BLaER1 treated with 17β-estradiol and CSF1 and Interleukin-3, amounts not matched to agents 10 nM and 100 nM (cell line): ENCODE measurements around the gene CIB2.

Source experiments
- H3K27ac ChIP-seq, 11 experiments: shearing (Covaris generic); formaldehyde crosslinking; 2 replicates each; pipeline ENCODE4 v1.8.1; 2022
- H3K27me3 ChIP-seq, 11 experiments: shearing (Covaris generic); formaldehyde crosslinking; 2 replicates each; pipeline ENCODE4 v1.8.1; 2022
- H3K36me3 ChIP-seq, 11 experiments: shearing (Covaris generic); formaldehyde crosslinking; 2 replicates each; pipeline ENCODE4 v1.8.1; 2022
- H3K4me1 ChIP-seq, 10 experiments: shearing (Covaris generic); formaldehyde crosslinking; 2 replicates each; pipeline ENCODE4 v1.8.1; 2022
- H3K4me2 ChIP-seq, 11 experiments: shearing (Covaris generic); formaldehyde crosslinking; 2 replicates each; pipeline ENCODE4 v1.8.1; 2022
- H3K4me3 ChIP-seq, 10 experiments: shearing (Covaris generic); formaldehyde crosslinking; 2 replicates each; pipeline ENCODE4 v1.8.1; 2022
- H3K9ac ChIP-seq, 11 experiments: shearing (Covaris generic); formaldehyde crosslinking; 2 replicates each; pipeline ENCODE4 v1.8.1; 2022
- H3K9me3 ChIP-seq, 11 experiments: shearing (Covaris generic); formaldehyde crosslinking; replicated peaks in 1 of 11; 2 replicates each; pipeline ENCODE4 v1.8.1; 2022
- H4K20me1 ChIP-seq, 11 experiments: shearing (Covaris generic); formaldehyde crosslinking; 2 replicates each; pipeline ENCODE4 v1.8.1; 2022
- Cebpa-rat ChIP-seq, 11 experiments: shearing (Covaris generic); IDR thresholded peaks; 2 replicates each; pipeline ENCODE4 v1.8.1; 2022

CIB2 gene

DNA sequence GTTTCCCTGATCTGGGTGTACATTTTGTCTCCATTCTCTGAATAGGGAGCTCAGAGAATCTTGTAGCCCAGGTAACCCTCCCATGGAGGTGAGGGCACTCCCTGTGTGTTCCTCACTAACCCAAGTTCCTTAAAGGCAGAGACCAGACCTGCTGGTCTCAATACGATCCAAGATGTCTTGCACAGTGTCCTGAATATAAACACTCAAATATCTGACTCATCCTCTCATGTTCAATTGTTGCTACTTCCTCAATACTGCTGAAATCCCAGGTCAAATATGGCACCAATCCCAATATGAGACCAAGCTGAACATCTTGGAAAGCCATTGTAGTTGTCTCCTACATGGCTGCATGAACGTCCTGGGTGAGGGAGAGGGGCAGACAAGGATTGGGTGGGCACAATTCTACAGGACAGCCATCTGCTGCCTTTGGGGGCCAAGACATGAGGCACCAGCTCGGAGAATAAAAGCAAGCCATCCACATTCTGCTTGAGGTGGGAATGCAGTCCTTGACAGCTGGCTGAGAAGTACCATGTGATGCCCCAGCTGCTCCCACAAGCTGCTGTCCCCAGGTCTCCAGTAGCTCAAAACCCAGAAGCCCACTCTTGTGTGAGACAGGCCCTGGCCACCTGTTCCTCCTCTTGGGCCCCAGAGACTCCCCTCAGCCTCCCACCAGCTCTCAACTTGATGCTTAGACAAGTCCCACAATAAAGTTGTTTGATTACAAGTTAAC is 72.0 kb downstream of the CIB2 start:
- Histone ChIP-seq H3K36me3 (no peaks in the 10 kb centered on the region; a peak in 1 of 22 replicates), H3K9ac (peak overlapping the region in 9 of 11 experiments; percentile 18 to 77 (median 66); a peak in 12 of 22 replicates), H3K9me3 (no peaks in the 10 kb centered on the region), H3K27me3 (no peaks in the 10 kb centered on the region), H4K20me1 (peaks cover 0 to 91% (median 0%) of the 10 kb centered on the region in 11 experiments; a peak in 6 of 22 replicates), H3K4me3 (0 out of 20 replicates have a peak overlapping the region, but pooled peaks of 1 of the 10 experiments have one; percentile 24), H3K4me2 (peak overlapping the region; percentile 68 to 98 (median 89)), H3K27ac (peak overlapping the region; percentile 27 to 95 (median 87); a peak in 21 of 22 replicates), H3K4me1 (peaks cover 93 to 100% (median 98%) of the 10 kb centered on the region in 10 experiments)
- TF ChIP-seq Cebpa-rat (IDR thresholded peaks at IDR 0.05) = no peak

DNA sequence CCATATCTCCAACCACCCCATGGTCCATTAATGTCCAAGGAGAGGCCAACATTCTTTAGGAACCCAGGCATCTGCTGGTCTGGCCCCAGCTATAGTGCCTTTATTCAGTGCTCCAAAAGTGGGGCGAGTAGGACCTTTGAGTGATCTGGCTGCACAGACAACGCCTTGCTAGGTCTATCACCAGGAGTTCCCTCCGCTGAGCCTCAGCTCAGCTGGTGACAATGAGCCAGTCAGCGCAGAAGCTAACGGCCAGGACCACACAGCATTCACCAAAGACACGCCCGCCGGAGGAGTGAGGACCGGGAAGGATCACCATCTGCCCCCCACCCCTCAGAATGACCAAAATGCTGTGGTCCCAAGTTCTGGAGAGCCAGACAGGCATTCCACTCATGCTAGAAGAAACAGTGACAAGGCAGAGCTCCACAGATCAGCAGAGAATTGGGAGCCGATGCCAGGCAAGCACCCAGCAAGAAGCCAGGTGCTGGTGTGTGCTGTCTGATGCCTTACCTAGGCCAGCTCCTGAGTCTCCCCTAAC is 72.8 kb downstream of the CIB2 start:
- H3K27ac ChIP-seq = peak overlapping the region; percentile 27 to 95 (median 87); a peak in 21 of 22 replicates

DNA sequence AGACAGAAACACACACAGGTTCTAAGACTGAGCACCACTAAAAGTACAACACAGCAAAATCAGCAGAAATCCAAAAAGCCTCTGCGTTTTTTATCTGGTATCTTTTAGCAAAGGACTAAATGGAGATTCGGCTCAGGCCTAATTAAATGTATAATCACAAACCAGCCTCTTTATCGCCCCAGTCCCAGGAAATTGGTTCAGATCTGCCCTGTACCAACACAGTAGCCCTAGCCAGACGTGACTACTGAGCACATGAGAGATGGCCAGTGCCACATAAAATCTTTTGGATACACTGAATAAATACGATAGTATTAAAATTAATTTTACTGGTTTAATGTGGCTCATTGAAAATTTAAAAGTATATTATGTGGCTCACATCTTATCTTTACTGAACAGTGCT is 73.4 kb downstream of the CIB2 start:
- Histone ChIP-seq H3K27ac (peak overlapping the region; percentile 27 to 95 (median 87); a peak in 21 of 22 replicates), H3K4me3 (no peak overlapping the region), H3K9ac (peak overlapping the region; percentile 34 to 77 (median 68); a peak in 18 of 22 replicates), H3K4me2 (peak overlapping the region; percentile 68 to 98 (median 89)), H3K27me3 (no peaks in the 10 kb centered on the region), H3K4me1 (peaks cover 94 to 100% (median 98%) of the 10 kb centered on the region in 10 experiments), H4K20me1 (peaks cover 0 to 95% (median 0%) of the 10 kb centered on the region in 11 experiments; a peak in 6 of 22 replicates), H3K9me3 (no peaks in the 10 kb centered on the region), H3K36me3 (peaks cover 8 to 13% (median 12%) of the 10 kb centered on the region in 11 experiments; a peak in 19 of 22 replicates)
- no peak for TF ChIP-seq Cebpa-rat (IDR thresholded peaks at IDR 0.05)

More for the DNA sequence above, 72.8 kb downstream of the CIB2 start:
- Histone ChIP-seq H3K9me3 (no peaks in the 10 kb centered on the region), H3K4me3 (0 out of 20 replicates have a peak overlapping the region, but pooled peaks of 1 of the 10 experiments have one; percentile 24), H3K36me3 (peaks cover 3 to 6% (median 6%) of the 10 kb centered on the region in 11 experiments; a peak in 19 of 22 replicates), H3K27me3 (no peaks in the 10 kb centered on the region), H3K4me1 (peaks cover 92 to 100% (median 98%) of the 10 kb centered on the region in 10 experiments), H4K20me1 (peaks cover 0 to 95% (median 0%) of the 10 kb centered on the region in 11 experiments; a peak in 6 of 22 replicates), H3K4me2 (peak overlapping the region; percentile 68 to 98 (median 89)), H3K9ac (peak overlapping the region in 10 of 11 experiments; percentile 5 to 77 (median 64); a peak in 16 of 22 replicates)
- no peak for TF ChIP-seq Cebpa-rat (IDR thresholded peaks at IDR 0.05)

DNA sequence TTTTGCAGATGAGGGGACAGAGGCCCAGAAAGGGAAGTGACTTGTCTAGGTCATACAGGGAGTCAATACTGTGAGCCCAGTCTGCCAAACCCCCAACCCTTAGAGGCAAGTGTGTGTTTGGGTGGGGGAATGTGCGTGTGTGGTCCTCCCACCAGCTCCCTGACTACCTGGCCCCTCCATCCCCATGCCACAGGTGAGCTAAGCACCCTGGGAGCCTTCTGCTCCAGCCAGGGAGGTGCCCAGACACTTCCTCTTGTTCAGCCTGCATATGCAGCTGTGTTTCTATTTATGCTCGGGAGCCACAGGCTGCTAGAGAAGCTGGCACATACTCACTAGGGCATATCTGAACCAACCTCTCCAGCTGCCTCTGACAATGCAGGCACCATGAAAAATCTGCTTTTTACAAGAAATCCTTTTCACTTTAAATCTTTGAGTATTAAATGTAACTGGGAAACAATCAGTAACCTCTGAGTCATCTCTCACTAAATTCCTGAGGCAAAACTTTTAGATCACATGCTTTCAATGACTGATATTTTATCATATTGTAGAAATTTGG is 74.5 kb downstream of the CIB2 start:
- Histone ChIP-seq H4K20me1 (peaks cover 0 to 95% (median 0%) of the 10 kb centered on the region in 11 experiments; a peak in 6 of 22 replicates), H3K9ac (peak overlapping the region in 10 of 11 experiments; percentile 60 to 77 (median 68); a peak in 19 of 22 replicates), H3K9me3 (no peaks in the 10 kb centered on the region), H3K27me3 (no peaks in the 10 kb centered on the region), H3K4me1 (peaks cover 95 to 100% (median 98%) of the 10 kb centered on the region in 10 experiments), H3K27ac (peak overlapping the region; percentile 27 to 95 (median 87); a peak in 21 of 22 replicates), H3K4me3 (peak overlapping the region in 7 of 10 experiments; percentile 0 to 57 (median 33); a peak in 8 of 20 replicates), H3K4me2 (peak overlapping the region; percentile 68 to 98 (median 89)), H3K36me3 (peaks cover 8 to 23% (median 12%) of the 10 kb centered on the region in 11 experiments; a peak in 19 of 22 replicates)
- no peak for TF ChIP-seq Cebpa-rat (IDR thresholded peaks at IDR 0.05)

DNA sequence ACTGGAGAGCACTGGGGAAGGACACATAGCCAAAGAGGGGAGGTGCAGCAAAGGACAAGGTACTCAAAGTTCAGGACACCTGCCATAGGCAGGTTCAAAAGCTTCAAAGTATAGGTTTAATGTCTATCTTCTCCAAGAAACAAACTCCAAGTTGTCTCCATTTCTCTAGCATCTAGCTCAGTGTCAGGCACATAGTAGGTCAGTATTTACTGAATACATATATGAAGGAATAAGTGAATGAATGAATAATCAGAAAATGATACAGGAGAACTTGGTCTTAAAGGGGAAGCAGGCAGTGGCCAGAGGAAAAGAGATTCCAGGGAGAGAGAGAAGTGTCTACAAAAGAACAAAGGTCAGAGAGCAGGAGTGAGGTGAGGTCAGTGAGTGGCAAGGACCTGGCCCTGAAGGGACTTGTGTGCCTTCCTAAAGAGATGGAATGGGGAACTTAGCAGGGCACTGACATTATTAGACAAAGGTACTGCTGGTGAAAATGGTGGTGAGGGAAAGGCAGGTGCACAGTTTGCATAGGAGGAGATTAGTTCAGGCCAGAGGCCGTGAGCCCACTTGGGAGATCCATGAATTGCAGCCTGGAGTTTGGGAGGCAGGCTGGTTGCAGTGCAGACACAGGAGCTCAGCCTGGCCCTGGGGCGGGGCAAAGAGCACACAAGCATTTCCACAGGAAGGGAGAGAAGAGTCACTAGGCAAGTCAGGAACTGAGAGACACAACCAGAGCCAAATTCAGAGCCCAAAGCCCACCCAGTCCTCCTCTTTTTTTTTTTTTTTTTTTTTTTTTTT is 75.1 kb downstream of the CIB2 start:
- Histone ChIP-seq H3K27ac (peak overlapping the region in 10 of 11 experiments; percentile 66 to 95 (median 87); a peak in 20 of 22 replicates), H3K9me3 (no peaks in the 10 kb centered on the region)

DNA sequence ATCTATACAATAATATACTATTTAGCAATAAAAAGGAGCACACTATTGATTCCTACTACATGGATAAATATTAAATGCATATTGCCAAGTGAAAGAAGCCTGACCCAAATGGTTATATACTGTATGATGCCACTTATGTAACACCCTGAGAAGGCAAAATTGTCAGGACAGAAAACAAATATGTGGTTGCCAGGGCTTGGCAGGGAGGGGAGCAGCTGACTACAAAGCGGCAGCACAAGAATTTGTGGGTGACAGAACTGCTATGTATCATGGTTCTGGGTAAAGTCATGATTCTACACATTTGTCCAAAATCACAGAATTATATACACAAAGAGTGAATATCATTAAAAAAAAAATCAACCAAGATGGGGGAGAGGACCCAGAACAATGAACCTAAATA is 76.3 kb downstream of the CIB2 start:
- TF ChIP-seq Cebpa-rat (IDR thresholded peaks at IDR 0.05) = no peak
- Histone ChIP-seq H3K4me1 (peaks cover 98 to 100% (median 100%) of the 10 kb centered on the region in 10 experiments), H3K27ac (peak overlapping the region in 8 of 11 experiments; percentile 81 to 95 (median 88); a peak in 15 of 22 replicates), H3K9me3 (no peaks in the 10 kb centered on the region), H4K20me1 (peaks cover 0 to 96% (median 0%) of the 10 kb centered on the region in 11 experiments; a peak in 6 of 22 replicates), H3K27me3 (no peaks in the 10 kb centered on the region), H3K4me3 (no peak overlapping the region), H3K36me3 (peaks cover 8 to 23% (median 12%) of the 10 kb centered on the region in 11 experiments; a peak in 19 of 22 replicates), H3K4me2 (peak overlapping the region; percentile 68 to 98 (median 89); a peak in 21 of 22 replicates), H3K9ac (peak overlapping the region in 4 of 11 experiments; percentile 68 to 77 (median 72); a peak in 4 of 22 replicates)

More for the DNA sequence above, 75.1 kb downstream of the CIB2 start:
- Histone ChIP-seq H3K4me2 (peak overlapping the region; percentile 68 to 98 (median 89)), H3K4me1 (peaks cover 98 to 100% (median 100%) of the 10 kb centered on the region in 10 experiments), H3K36me3 (peaks cover 8 to 23% (median 12%) of the 10 kb centered on the region in 11 experiments; a peak in 19 of 22 replicates), H3K27me3 (no peaks in the 10 kb centered on the region), H3K4me3 (peak overlapping the region in 8 of 10 experiments; percentile 0 to 57 (median 34); a peak in 9 of 20 replicates), H4K20me1 (peaks cover 0 to 96% (median 0%) of the 10 kb centered on the region in 11 experiments; a peak in 6 of 22 replicates), H3K9ac (peak overlapping the region in 10 of 11 experiments; percentile 30 to 77 (median 68); a peak in 19 of 22 replicates)
- TF ChIP-seq Cebpa-rat (IDR thresholded peaks at IDR 0.05) = no peak
